Measurements from ENCODE around the gene HNRNPLL. TPM values are rescaled to one million over a fixed set of nuclear protein-coding genes. Genes with fewer than 3 reads are reported as not detected.

HNRNPLL gene
- total RNA-seq, 1 donor from 2014 or later = 29.6 TPM

DNA sequence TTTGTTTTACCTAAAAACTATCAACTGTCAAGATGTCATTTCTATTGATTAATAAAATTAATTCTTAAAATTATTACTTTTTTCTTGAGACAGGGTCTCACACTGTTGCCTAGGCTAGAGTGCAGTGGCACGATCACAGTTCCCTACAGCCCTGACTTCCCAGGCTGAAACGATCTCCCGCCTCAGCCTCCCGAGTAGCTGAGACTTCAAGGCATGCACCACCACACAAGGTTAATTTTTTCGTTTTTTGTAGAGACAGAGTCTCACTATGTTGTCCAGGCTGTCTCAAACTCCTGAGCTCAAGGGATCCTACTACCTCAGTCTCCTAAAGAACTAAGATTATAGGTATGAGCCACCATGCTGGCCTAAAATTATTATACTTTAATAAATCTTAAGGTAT is 18.7 kb downstream of the HNRNPLL start:
- DNase-seq (ENCODE audit: low read depth) = no peak
- TF ChIP-seq, protein P1, sequence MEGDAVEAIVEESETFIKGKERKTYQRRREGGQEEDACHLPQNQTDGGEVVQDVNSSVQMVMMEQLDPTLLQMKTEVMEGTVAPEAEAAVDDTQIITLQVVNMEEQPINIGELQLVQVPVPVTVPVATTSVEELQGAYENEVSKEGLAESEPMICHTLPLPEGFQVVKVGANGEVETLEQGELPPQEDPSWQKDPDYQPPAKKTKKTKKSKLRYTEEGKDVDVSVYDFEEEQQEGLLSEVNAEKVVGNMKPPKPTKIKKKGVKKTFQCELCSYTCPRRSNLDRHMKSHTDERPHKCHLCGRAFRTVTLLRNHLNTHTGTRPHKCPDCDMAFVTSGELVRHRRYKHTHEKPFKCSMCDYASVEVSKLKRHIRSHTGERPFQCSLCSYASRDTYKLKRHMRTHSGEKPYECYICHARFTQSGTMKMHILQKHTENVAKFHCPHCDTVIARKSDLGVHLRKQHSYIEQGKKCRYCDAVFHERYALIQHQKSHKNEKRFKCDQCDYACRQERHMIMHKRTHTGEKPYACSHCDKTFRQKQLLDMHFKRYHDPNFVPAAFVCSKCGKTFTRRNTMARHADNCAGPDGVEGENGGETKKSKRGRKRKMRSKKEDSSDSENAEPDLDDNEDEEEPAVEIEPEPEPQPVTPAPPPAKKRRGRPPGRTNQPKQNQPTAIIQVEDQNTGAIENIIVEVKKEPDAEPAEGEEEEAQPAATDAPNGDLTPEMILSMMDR (conservative IDR thresholded peaks at IDR 0.05; ENCODE audit: low read depth, low read length) = no peak
- H3K4me3 ChIP-seq (ENCODE audit: low read depth, low read length) = no peak overlapping the region

DNA sequence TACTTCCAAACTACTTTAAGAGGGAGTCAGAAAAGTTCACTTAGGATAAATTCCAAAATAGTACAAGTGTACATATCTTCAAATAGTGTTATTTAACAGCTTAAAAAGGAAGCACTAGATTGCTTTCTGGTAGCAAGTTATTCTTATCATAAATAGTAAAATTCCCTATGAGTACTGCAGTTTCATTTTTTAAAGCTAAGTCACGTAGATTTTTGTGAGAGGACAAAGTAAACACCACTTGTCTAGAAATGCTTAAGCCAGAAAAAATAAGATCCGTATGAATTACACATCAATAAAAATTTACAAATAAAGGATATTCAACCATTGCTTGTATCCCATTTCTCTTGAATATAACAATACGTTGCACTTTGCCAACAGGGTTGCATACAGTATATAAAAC is 19.2 kb downstream of the HNRNPLL start:
- H3K4me3 ChIP-seq (ENCODE audit: low read depth, low read length) = no peak overlapping the region
- no peak for DNase-seq (ENCODE audit: low read depth)
- TF ChIP-seq, protein P1 (conservative IDR thresholded peaks at IDR 0.05; ENCODE audit: low read depth, low read length) = no peak

DNA sequence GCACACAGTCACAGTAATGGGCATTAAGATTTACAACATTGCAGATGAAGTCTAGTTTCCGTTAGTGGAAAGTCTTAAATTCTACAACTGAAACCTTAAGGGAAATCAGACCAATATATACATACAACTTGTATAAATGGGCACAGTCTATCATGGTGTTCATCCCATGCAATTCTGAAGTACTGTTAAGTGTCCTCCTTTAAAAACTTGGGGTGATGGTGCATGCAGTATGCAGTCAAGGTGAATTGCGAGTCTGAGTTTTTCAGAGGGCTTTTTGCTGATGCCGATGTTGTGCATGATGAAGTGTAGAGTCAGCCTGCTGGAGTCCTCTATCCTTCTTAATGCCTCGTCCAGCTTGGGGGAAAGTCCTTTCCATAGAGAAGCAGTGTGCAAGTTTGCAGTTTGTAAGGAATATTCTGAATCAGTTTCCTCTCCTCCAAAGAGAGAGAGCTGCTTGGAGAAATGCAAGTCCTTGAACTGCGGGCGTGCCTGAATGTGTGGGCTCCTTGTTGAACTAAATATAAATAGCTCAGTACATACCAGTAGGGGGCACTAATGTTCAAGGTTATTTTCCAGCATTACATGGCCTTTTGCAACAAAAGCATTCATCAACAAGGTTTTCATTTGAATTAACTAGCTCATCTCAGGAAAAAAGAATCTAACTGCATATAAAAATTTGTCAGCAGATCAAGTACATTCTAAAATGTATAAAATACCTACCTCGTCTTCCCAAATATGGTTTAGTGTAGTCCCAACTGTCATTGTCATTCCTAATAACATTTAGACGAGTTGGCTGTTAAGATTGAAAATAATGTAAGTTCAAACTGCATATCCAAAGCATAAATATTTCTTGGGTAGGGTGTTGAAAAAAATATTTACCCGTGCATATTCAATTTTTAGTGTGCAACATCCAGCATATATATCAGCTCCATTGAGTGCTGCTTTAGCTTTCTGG is 21.3 kb downstream of the HNRNPLL start:
- H3K4me3 ChIP-seq (ENCODE audit: low read depth, low read length) = no peak overlapping the region
- DNase-seq (ENCODE audit: low read depth) = peak; percentile 44
- TF ChIP-seq, protein P1 (conservative IDR thresholded peaks at IDR 0.05; ENCODE audit: low read depth, low read length) = peak; percentile 67

DNA sequence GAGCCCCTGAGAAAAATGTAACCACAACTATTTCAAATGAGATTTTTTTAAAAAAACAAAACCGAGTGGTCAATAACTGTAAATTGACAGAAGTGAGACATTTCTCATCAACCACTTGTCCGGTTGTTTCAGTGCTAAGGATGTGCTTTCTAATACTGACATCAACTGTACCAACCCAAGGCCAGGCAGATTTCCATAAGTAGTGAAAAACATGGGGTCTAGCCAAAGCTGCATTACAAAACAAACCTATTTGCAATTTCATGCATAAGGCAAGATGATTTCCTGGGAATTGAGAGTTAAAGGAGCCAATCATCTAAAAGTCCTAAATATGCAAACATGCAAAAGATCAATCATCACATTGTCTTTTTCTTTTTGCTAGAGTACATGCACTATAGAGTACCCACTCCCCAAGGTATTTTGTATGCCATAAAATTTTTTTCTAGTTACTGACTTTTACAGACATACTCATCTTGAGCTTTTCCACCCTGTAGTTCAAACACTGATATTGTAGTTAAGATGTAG is 22.6 kb downstream of the HNRNPLL start:
- no peak for DNase-seq (ENCODE audit: low read depth)
- H3K4me3 ChIP-seq (ENCODE audit: low read depth, low read length) = no peak overlapping the region
- TF ChIP-seq, protein P1 (conservative IDR thresholded peaks at IDR 0.05; ENCODE audit: low read depth, low read length) = no peak

DNA sequence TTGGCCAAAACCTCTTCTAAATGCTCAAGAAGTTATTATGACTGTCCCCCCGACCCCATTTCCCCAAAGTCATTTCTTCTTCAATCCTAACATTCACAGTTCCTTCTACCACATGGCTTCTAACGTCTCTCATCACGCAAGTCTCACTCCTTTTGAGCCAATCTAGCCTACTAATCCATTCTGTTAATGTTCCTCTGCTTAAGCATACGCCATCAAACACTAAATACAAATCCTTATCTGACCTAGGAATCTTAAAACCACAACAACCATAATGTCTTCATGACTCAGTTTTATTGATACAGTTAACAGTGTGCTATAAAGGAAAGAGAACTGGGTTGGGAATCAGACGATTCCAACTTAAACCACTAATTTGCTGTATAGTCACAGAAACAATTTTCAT is 23.9 kb downstream of the HNRNPLL start:
- DNase-seq (ENCODE audit: low read depth) = no peak
- TF ChIP-seq, protein P1 (conservative IDR thresholded peaks at IDR 0.05; ENCODE audit: low read depth, low read length) = no peak
- no peak overlapping the region for H3K4me3 ChIP-seq (ENCODE audit: low read depth, low read length)

DNA sequence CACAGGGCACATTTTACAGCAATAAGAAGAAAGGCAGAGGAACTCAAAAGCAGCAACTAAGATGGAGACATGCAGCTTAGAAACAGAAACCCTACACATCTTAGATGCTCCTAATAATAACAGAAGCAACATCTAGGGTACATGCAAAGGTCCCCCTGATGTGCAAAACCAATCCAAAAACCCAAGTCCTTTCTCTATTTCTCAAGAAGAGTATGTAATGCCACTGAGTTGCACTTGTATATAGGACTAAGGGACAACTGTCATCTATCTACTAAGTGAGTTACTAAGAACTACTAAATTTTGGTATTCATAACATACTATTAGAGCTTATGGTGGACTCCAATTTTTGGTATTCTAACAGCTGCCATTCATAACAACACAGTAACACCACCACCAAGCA is 28.4 kb downstream of the HNRNPLL start:
- TF ChIP-seq, protein P1 (conservative IDR thresholded peaks at IDR 0.05; ENCODE audit: low read depth, low read length) = no peak
- H3K4me3 ChIP-seq (ENCODE audit: low read depth, low read length) = no peak overlapping the region
- DNase-seq (ENCODE audit: low read depth) = no peak

All from epithelial cell of proximal tubule (primary cell).